ENCODE measurements around the gene LIFR.

DNA sequence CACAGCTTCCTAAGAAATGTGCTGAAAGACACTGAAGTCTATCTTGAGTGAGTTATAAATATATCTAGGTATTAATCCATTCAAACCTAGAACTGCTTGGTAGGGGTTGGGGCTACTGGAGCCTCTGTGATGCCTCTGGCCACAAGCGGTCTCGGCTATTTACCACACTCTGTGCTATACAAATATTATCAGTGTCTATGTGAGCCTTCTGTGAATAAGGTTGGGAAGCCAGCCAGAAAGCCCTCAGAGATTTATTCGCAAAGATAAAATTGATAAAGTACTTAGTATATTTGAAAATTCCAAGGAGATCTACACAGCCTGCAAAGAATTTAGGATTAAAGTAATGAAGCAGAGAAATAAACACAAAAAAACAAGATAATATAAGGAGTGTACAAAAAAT lies 41.4 kb downstream of the LIFR start:
- no peak for TF ChIP-seq POLR2A (IDR thresholded peaks at IDR 0.05)
- TF ChIP-seq, protein P1, sequence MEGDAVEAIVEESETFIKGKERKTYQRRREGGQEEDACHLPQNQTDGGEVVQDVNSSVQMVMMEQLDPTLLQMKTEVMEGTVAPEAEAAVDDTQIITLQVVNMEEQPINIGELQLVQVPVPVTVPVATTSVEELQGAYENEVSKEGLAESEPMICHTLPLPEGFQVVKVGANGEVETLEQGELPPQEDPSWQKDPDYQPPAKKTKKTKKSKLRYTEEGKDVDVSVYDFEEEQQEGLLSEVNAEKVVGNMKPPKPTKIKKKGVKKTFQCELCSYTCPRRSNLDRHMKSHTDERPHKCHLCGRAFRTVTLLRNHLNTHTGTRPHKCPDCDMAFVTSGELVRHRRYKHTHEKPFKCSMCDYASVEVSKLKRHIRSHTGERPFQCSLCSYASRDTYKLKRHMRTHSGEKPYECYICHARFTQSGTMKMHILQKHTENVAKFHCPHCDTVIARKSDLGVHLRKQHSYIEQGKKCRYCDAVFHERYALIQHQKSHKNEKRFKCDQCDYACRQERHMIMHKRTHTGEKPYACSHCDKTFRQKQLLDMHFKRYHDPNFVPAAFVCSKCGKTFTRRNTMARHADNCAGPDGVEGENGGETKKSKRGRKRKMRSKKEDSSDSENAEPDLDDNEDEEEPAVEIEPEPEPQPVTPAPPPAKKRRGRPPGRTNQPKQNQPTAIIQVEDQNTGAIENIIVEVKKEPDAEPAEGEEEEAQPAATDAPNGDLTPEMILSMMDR (IDR thresholded peaks at IDR 0.05): no peak

Measured in body of pancreas (tissue), 4 donors.